ENCODE measurements around the gene PSG5.
"Not testable (repeated sequence)": the region's sequence is repeated elsewhere in the genome, so short reads cannot be mapped to it uniquely, and the experiment has no call there.

The PSG5 gene

GRCh38 chr19:43163135-43163534 is 23.2 kb downstream of the PSG5 start:
- DNase-seq (ENCODE audit: low read depth); H3K4me3 ChIP-seq (ENCODE audit: low read depth, low read length): not testable (repeated sequence)

GRCh38 chr19:43162261-43162660 is 24.1 kb downstream of the PSG5 start:
- not testable (repeated sequence) for H3K4me3 ChIP-seq (ENCODE audit: low read depth, low read length); DNase-seq (ENCODE audit: low read depth)

DNA sequence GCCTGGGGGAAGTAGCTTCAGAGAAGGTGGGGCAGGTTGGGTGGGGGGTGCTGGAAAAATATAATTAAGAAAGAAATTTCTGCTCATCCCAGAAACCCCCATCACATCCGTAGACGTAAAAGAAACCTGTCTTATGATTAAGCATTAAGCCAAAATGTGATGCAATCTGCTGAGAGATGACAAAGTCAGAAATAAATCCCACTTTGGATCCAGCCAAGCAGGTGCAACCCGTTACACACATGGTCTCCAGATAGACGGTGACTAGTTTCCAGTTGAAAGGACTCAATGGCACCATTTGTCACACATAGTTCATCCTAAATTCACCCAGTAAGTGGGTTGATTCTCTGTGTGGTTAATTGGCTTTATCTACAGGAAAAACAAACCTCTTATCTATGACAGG is 34.1 kb downstream of the PSG5 start:
- TF ChIP-seq CTCF (IDR thresholded peaks at IDR 0.05; ENCODE audit: control insufficient read depth, extremely low read depth, insufficient read depth) = no peak
- no peak for DNase-seq (ENCODE audit: low read depth)

GRCh38 chr19:43149788-43150187 is 36.5 kb downstream of the PSG5 start:
- H3K4me3 ChIP-seq (ENCODE audit: low read depth, low read length); DNase-seq (ENCODE audit: low read depth): not testable (repeated sequence)

More for the DNA sequence above, 34.1 kb downstream of the PSG5 start:
- H3K4me3 ChIP-seq (ENCODE audit: low read depth, low read length) = no peak overlapping the region

- H3K4me3 ChIP-seq (ENCODE audit: low read depth, low read length) = no peak overlapping the region
- no peak for DNase-seq (ENCODE audit: low read depth)
- TF ChIP-seq CTCF (IDR thresholded peaks at IDR 0.05; ENCODE audit: control insufficient read depth, extremely low read depth, insufficient read depth) = no peak
These were observed 38.1 kb downstream of the PSG5 start for GRCh38 chr19:43148233-43148632.

DNA sequence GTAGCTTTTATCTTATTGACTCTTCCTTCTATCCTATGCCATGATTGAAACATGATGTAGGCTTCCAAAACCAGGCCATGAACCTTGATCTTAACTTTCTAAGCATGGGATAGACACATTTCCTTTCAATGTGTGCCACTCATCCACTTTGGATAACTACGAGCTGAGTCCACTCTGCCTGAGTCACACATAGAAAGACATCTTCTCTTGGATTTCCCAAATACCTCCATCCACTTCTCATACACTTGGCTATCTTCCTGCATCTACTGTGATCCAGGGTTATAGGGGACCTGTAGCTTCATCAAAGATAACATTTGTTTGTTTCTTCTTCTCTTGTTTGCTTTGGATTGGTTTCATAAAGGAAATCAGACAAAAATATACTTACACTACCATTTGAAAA is 44.6 kb downstream of the PSG5 start:
- not testable (repeated sequence) for H3K4me3 ChIP-seq (ENCODE audit: low read depth, low read length); DNase-seq (ENCODE audit: low read depth)

- TF ChIP-seq CTCF (IDR thresholded peaks at IDR 0.05; ENCODE audit: control insufficient read depth, extremely low read depth, insufficient read depth) = no peak
- no peak for DNase-seq (ENCODE audit: low read depth)
- H3K4me3 ChIP-seq (ENCODE audit: low read depth, low read length) = no peak overlapping the region
These were observed 53.6 kb downstream of the PSG5 start for GRCh38 chr19:43132696-43133095.

GRCh38 chr19:43131281-43131842 is 55.0 kb downstream of the PSG5 start:
- peak; percentile 26 for DNase-seq (ENCODE audit: low read depth)
- not testable (repeated sequence) for H3K4me3 ChIP-seq (ENCODE audit: low read depth, low read length)

DNA sequence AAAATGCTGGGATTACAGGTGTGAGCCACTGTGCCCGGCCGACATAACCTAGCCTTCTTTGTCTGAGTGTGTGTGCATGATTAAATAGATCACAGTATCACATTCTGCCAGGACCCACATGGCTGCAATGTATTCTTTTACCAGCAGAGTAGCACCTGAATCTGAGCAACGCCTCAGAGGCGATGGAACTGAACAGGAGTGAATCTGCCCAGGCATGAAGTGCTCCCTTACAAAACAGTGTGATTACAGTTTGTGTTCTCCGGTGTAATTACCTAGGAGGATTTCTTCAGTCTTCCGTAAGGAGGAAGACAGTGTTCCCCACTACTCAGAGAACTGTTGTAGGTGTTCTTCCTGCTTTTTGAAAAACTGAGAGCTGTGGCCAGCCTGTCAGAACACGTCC is 57.1 kb downstream of the PSG5 start:
- not testable (repeated sequence) for H3K4me3 ChIP-seq (ENCODE audit: low read depth, low read length); DNase-seq (ENCODE audit: low read depth)

DNA sequence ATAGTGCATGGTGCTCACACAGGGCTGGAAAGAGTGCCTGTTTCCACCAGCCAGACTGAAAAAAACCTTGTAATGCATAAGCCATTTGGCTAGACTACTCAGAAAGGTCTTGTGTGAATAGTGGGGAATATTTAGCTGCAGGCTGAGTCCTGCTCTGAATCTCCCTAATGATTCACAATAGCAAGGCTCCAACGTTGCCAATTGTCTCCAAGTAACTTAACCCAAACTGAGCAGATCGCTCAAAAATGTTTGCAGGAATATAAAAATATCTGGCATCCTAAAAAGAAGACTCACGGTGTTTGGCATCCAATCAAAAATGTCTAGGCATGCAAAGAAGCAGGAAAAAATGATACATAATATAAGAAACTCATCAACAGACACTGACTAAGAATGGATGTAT is 59.0 kb downstream of the PSG5 start:
- H3K4me3 ChIP-seq (ENCODE audit: low read depth, low read length); DNase-seq (ENCODE audit: low read depth): not testable (repeated sequence)

DNA sequence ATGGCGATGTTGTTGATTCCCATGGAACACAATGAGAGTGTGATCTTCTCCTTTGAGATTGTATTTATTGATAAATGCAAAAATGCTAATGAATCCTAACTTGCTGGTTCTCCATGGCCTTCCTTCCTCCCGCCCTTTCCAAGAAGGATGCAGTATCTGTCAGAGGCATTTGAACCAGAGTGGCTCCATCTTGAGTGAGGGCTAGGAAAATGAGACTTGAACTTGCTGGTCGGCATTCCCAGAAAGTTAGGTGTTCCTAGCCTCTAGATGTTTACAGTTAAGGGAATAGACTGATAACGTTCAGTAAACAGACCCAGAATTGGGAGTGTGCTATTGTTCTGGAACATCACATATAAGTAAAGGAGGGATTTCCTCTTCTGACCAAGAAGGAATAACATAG is 59.6 kb downstream of the PSG5 start:
- TF ChIP-seq CTCF (IDR thresholded peaks at IDR 0.05; ENCODE audit: control insufficient read depth, extremely low read depth, insufficient read depth) = no peak
- H3K4me3 ChIP-seq (ENCODE audit: low read depth, low read length) = no peak overlapping the region
- DNase-seq (ENCODE audit: low read depth) = no peak

All from LNCaP clone FGC (cell line).